NCI-H748 (cell line): ENCODE measurements around the gene LAMA1.

ENCODE experiments used
- DNase-seq: peaks from one replicate; lab custom pipeline; 2025; ENCODE audit not compliant: unreplicated experiment; lab: John Stamatoyannopoulos, UW

Gene LAMA1

GRCh38 chr18:7105943-7106342 lies 11.7 kb downstream of the LAMA1 start:
- DNase-seq = no peak

- no peak for DNase-seq
These were observed 12.3 kb downstream of the LAMA1 start for GRCh38 chr18:7105268-7105667.

- no peak for DNase-seq
These were observed 12.9 kb downstream of the LAMA1 start for GRCh38 chr18:7104649-7105048.

GRCh38 chr18:7102131-7102530 lies 15.5 kb downstream of the LAMA1 start:
- no peak for DNase-seq

- no peak for DNase-seq
These were observed 20.8 kb downstream of the LAMA1 start for GRCh38 chr18:7096838-7097237.

- no peak for DNase-seq
These were observed 23.2 kb downstream of the LAMA1 start for GRCh38 chr18:7094427-7094826.

GRCh38 chr18:7090771-7091170 lies 26.8 kb downstream of the LAMA1 start:
- no peak for DNase-seq

GRCh38 chr18:7089369-7089768 lies 28.2 kb downstream of the LAMA1 start:
- peak; percentile 16 for DNase-seq

GRCh38 chr18:7084080-7085065 lies 33.2 kb downstream of the LAMA1 start:
- DNase-seq = no peak

- no peak for DNase-seq
These were observed 34.9 kb downstream of the LAMA1 start for GRCh38 chr18:7082671-7083070.

GRCh38 chr18:7079231-7079630 lies 38.4 kb downstream of the LAMA1 start:
- no peak for DNase-seq

GRCh38 chr18:7072593-7072992 lies 45.0 kb downstream of the LAMA1 start:
- peak; percentile 88 for DNase-seq

- DNase-seq = peak; percentile 46
These were observed 46.0 kb downstream of the LAMA1 start for GRCh38 chr18:7071600-7071999.

- no peak for DNase-seq
These were observed 47.1 kb downstream of the LAMA1 start for GRCh38 chr18:7070466-7070865.

- DNase-seq = no peak
These were observed 48.6 kb downstream of the LAMA1 start for GRCh38 chr18:7068871-7069590.

- no peak for DNase-seq
These were observed 50.5 kb downstream of the LAMA1 start for GRCh38 chr18:7066965-7067555.

GRCh38 chr18:7065736-7066135 lies 51.9 kb downstream of the LAMA1 start:
- DNase-seq = no peak

GRCh38 chr18:7064346-7064745 lies 53.3 kb downstream of the LAMA1 start:
- no peak for DNase-seq

- no peak for DNase-seq
These were observed 54.8 kb downstream of the LAMA1 start for GRCh38 chr18:7062811-7063210.

GRCh38 chr18:7062236-7062635 lies 55.4 kb downstream of the LAMA1 start:
- DNase-seq = no peak

GRCh38 chr18:7059276-7059675 lies 58.3 kb downstream of the LAMA1 start:
- no peak for DNase-seq

GRCh38 chr18:7056026-7056425 lies 61.6 kb downstream of the LAMA1 start:
- DNase-seq = no peak
